Mucosa of rectum (tissue), 2 donors: ENCODE results near the gene CAMTA1.

ENCODE experiments used
- H3K27ac ChIP-seq, 2 donors: one replicate each; pipeline ENCODE4 v1.7.0; 2013; ENCODE audit warnings: inconsistent platforms in 2 of 2, low read depth in 2 of 2, low read length in 2 of 2
- H3K27me3 ChIP-seq, 2 donors: one replicate each; pipeline ENCODE4 v1.7.0; 2013; ENCODE audit warnings: low read length in 2 of 2; ENCODE audit not compliant: control insufficient read depth in 2 of 2, insufficient read depth in 2 of 2
- H3K36me3 ChIP-seq, 2 donors: one replicate each; pipeline ENCODE4 v1.7.0; 2013; ENCODE audit warnings: low read length in 2 of 2; ENCODE audit not compliant: control insufficient read depth in 2 of 2, insufficient read depth in 2 of 2
- H3K4me1 ChIP-seq, 2 donors: one replicate each; pipeline ENCODE4 v1.7.0; 2013; ENCODE audit warnings: low read length in 2 of 2, mild to moderate bottlenecking in 1 of 2; ENCODE audit not compliant: control insufficient read depth in 2 of 2, insufficient read depth in 2 of 2
- H3K4me3 ChIP-seq, 2 donors: one replicate each; pipeline ENCODE4 v1.7.0; 2013; ENCODE audit warnings: low read length in 2 of 2
- H3K9ac ChIP-seq, 2 donors: one replicate each; pipeline ENCODE4 v1.7.0; 2013; ENCODE audit warnings: low read length in 2 of 2, low read depth in 1 of 2, mild to moderate bottlenecking in 1 of 2
- H3K9me3 ChIP-seq, 2 donors: one replicate each; pipeline ENCODE4 v1.7.0; 2013; ENCODE audit warnings: low read length in 2 of 2; ENCODE audit not compliant: control insufficient read depth in 2 of 2
- donor health status: healthy.
- donor health status: Normal muscosa, but diverticular disease.

Gene CAMTA1

GRCh38 chr1:6794164-6794563 is 8.9 kb downstream of the CAMTA1 start:
- H3K36me3 ChIP-seq = peaks cover 0 to 3% of the 10 kb centered on the region in 2 donors
- H3K9me3 ChIP-seq = no peaks in the 10 kb centered on the region
- H3K27me3 ChIP-seq = no peaks in the 10 kb centered on the region
- H3K27ac ChIP-seq = no peak overlapping the region
- H3K4me3 ChIP-seq = no peak overlapping the region
- no peaks in the 10 kb centered on the region for H3K4me1 ChIP-seq
- H3K9ac ChIP-seq = no peak overlapping the region

- no peak overlapping the region for H3K4me3 ChIP-seq
- no peak overlapping the region for H3K27ac ChIP-seq
- H3K9me3 ChIP-seq = no peaks in the 10 kb centered on the region
- no peak overlapping the region for H3K9ac ChIP-seq
- peaks cover 0 to 3% of the 10 kb centered on the region in 2 donors for H3K36me3 ChIP-seq
- no peaks in the 10 kb centered on the region for H3K4me1 ChIP-seq
- no peaks in the 10 kb centered on the region for H3K27me3 ChIP-seq
Measured at GRCh38 chr1:6795203-6795602, 9.9 kb downstream of the CAMTA1 start.

- Histone ChIP-seq H3K9ac (peak overlapping the region in 1 of 2 donors; percentile 10), H3K27ac (no peak overlapping the region), H3K27me3 (no peaks in the 10 kb centered on the region), H3K9me3 (no peaks in the 10 kb centered on the region), H3K4me1 (no peaks in the 10 kb centered on the region), H3K36me3 (peaks cover 0 to 3% of the 10 kb centered on the region in 2 donors), H3K4me3 (no peak overlapping the region)
Measured at GRCh38 chr1:6795661-6796060, 10.4 kb downstream of the CAMTA1 start.

- Histone ChIP-seq H3K9ac (no peak overlapping the region), H3K27ac (no peak overlapping the region), H3K4me3 (no peak overlapping the region), H3K27me3 (no peaks in the 10 kb centered on the region), H3K36me3 (peaks cover 0 to 3% of the 10 kb centered on the region in 2 donors), H3K9me3 (no peaks in the 10 kb centered on the region), H3K4me1 (peaks cover 0 to under 1% of the 10 kb centered on the region in 2 donors)
Measured at GRCh38 chr1:6796095-6796494, 10.8 kb downstream of the CAMTA1 start.

- Histone ChIP-seq H3K4me3 (no peak overlapping the region), H3K36me3 (no peaks in the 10 kb centered on the region), H3K4me1 (peaks cover 0 to 3% of the 10 kb centered on the region in 2 donors), H3K9me3 (no peaks in the 10 kb centered on the region), H3K9ac (no peak overlapping the region), H3K27ac (no peak overlapping the region), H3K27me3 (no peaks in the 10 kb centered on the region)
Measured at GRCh38 chr1:6799499-6799898, 14.2 kb downstream of the CAMTA1 start.

- Histone ChIP-seq H3K9me3 (no peaks in the 10 kb centered on the region), H3K27me3 (no peaks in the 10 kb centered on the region), H3K9ac (no peak overlapping the region), H3K4me1 (peaks cover 0 to 3% of the 10 kb centered on the region in 2 donors), H3K4me3 (no peak overlapping the region), H3K36me3 (no peaks in the 10 kb centered on the region), H3K27ac (peak overlapping the region in 1 of 2 donors; percentile 67)
Measured at GRCh38 chr1:6800745-6801144, 15.5 kb downstream of the CAMTA1 start.

- Histone ChIP-seq H3K27me3 (no peaks in the 10 kb centered on the region), H3K9ac (no peak overlapping the region), H3K4me1 (peaks cover 0 to 4% of the 10 kb centered on the region in 2 donors), H3K4me3 (no peak overlapping the region), H3K9me3 (no peaks in the 10 kb centered on the region), H3K27ac (peak overlapping the region in 1 of 2 donors; percentile 67), H3K36me3 (no peaks in the 10 kb centered on the region)
Measured at GRCh38 chr1:6801199-6801598, 15.9 kb downstream of the CAMTA1 start.

- H3K9ac ChIP-seq = no peak overlapping the region
Measured at GRCh38 chr1:6801966-6802365, 16.7 kb downstream of the CAMTA1 start.

GRCh38 chr1:6802454-6802853 is 17.2 kb downstream of the CAMTA1 start:
- no peaks in the 10 kb centered on the region for H3K9me3 ChIP-seq
- H3K36me3 ChIP-seq = no peaks in the 10 kb centered on the region
- H3K27me3 ChIP-seq = no peaks in the 10 kb centered on the region
- no peak overlapping the region for H3K9ac ChIP-seq
- no peak overlapping the region for H3K27ac ChIP-seq
- H3K4me3 ChIP-seq = no peak overlapping the region
- H3K4me1 ChIP-seq = peaks cover 6 to 12% of the 10 kb centered on the region in 2 donors

More at GRCh38 chr1:6801966-6802365, 16.7 kb downstream of the CAMTA1 start:
- Histone ChIP-seq H3K27ac (no peak overlapping the region), H3K36me3 (no peaks in the 10 kb centered on the region), H3K27me3 (no peaks in the 10 kb centered on the region), H3K4me1 (peaks cover 2 to 9% of the 10 kb centered on the region in 2 donors), H3K4me3 (no peak overlapping the region), H3K9me3 (no peaks in the 10 kb centered on the region)

GRCh38 chr1:6802893-6803292 is 17.6 kb downstream of the CAMTA1 start:
- H3K27me3 ChIP-seq = no peaks in the 10 kb centered on the region
- no peak overlapping the region for H3K27ac ChIP-seq
- no peak overlapping the region for H3K4me3 ChIP-seq
- no peaks in the 10 kb centered on the region for H3K36me3 ChIP-seq
- H3K9ac ChIP-seq = no peak overlapping the region
- H3K9me3 ChIP-seq = no peaks in the 10 kb centered on the region
- peaks cover 6 to 12% of the 10 kb centered on the region in 2 donors for H3K4me1 ChIP-seq

- Histone ChIP-seq H3K27ac (no peak overlapping the region), H3K9ac (no peak overlapping the region), H3K9me3 (no peaks in the 10 kb centered on the region), H3K27me3 (no peaks in the 10 kb centered on the region), H3K4me3 (no peak overlapping the region), H3K36me3 (no peaks in the 10 kb centered on the region), H3K4me1 (peaks cover 6 to 17% of the 10 kb centered on the region in 2 donors)
Measured at GRCh38 chr1:6803357-6803756, 18.1 kb downstream of the CAMTA1 start.
